Suppressor macrophage treated with lipopolysaccharide for 4 hours (primary cell): Measurements from ENCODE around the gene ZNF718.
"Not testable (repeated sequence)": the region's sequence is repeated elsewhere in the genome, so short reads cannot be mapped to it uniquely, and the experiment has no call there.

ENCODE experiments used
- DNase-seq: peaks from one replicate; pipeline ENCODE4 v3.0.0-alpha.2; 2020

The ZNF718 gene

DNA sequence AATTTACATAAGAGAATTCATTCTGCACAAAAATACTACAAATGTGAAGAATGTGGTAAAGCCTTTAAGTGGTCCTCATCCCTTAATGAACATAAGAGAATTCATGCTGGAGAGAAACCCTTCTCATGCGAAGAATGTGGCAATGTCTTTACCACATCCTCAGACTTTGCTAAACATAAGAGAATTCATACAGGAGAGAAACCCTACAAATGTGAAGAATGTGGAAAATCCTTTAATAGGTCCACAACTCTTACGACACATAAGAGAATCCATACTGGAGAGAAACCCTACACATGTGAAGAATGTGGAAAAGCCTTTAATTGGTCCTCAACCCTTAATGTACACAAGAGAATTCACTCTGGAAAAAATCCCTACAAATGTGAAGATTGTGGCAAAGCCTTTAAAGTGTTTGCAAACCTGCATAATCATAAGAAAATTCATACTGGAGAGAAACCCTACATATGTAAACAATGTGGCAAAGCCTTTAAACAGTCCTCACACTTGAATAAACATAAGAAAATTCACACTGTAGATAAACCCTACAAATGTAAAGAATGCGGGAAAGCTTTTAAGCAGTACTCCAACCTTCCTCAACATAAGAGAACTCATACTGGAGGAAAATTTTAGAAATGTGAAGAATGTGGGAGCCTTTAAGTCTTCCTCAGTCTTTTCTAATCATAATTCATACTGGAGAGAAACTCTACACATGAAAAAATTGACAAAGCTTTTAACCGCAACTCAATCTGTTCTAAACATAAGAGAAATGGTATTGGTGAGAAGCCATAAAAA lies 37.4 kb downstream of the ZNF718 start:
- no peak for DNase-seq

GRCh38 chr4:169640-170039 lies 45.3 kb downstream of the ZNF718 start:
- DNase-seq = not testable (repeated sequence)

- DNase-seq = not testable (repeated sequence)
These were observed 47.0 kb downstream of the ZNF718 start for GRCh38 chr4:171318-171717.

GRCh38 chr4:173666-174314 lies 49.5 kb downstream of the ZNF718 start:
- DNase-seq = no peak

DNA sequence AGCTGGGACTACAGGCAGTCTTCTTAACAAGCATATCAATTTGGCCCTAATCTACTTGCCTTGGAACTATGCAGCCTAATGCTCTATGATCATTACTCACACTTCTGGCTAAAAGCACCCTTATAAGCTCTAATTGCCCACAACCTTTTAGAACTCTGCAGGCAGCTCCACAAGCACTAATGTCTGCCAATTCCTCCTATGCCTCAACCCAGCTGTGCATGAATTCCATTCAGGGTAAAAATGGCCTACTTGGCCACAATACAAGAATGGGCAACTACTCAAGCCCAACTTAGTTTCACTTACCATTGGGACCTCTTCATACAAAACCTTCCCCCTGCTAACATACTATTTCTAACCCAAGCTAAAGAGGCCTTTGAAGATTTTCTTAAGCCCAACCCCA lies 51.7 kb downstream of the ZNF718 start:
- DNase-seq = no peak

DNA sequence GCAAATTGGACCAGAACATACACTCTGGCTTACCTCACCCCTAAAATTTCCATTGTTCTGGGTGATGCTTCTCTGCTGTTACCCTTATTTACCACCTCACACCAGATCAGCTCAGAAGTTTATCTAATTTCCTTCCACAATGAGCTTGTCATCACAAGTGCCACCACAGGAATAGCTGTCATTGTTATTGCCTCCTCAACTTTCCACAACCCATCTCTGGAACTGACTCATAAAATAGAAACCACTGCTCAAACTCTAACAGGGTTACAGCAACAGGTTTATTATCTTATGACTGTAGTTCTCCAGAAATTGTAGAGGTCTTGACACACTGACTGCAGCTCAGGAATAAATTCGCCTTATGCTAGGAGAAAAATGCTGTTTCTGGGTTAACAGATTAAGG lies 52.7 kb downstream of the ZNF718 start:
- no peak for DNase-seq

GRCh38 chr4:182225-182624 lies 57.9 kb downstream of the ZNF718 start:
- DNase-seq = not testable (repeated sequence)

DNA sequence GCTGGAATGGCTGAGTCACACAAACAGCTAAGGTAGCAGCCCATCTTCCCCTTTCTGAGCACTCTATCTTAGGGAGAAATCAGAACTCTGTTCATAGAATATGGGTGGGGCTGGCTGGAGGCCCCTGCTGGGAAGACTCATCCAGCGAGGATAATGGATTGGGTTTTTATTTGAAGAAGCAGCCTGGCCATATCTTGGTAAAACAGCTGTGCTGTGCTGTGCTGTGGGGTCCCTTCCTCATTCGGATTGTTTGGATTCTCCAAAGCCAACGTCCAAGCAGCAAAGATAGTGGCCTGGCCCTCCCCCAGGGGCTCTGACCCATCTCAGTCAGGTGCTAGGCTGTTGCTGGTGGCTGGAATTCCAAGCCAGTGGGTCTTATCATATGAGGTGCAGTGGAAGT lies 63.8 kb downstream of the ZNF718 start:
- no peak for DNase-seq

GRCh38 chr4:195159-195558 lies 70.9 kb downstream of the ZNF718 start:
- not testable (repeated sequence) for DNase-seq

GRCh38 chr4:200936-201335 lies 76.6 kb downstream of the ZNF718 start:
- DNase-seq = no peak

DNA sequence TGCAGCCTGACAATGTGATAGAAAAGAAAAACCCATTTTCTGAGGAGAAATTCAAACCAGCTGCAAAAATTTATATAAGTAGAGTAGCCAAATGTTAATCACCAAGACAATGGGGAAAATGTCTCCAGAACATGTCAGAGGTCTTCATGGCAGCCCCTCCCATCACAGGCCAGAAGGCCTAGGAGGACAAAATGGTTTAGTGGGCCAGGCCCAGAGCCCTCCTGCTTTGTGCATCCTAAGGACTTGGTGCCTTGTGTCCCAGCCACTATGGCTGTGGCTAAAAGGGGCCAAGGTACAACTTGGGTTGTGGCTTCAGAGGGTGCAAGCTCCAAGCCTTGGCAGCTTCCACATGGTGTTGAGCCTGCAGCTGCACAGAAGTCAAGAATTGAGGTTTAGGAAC lies 78.5 kb downstream of the ZNF718 start:
- not testable (repeated sequence) for DNase-seq

DNA sequence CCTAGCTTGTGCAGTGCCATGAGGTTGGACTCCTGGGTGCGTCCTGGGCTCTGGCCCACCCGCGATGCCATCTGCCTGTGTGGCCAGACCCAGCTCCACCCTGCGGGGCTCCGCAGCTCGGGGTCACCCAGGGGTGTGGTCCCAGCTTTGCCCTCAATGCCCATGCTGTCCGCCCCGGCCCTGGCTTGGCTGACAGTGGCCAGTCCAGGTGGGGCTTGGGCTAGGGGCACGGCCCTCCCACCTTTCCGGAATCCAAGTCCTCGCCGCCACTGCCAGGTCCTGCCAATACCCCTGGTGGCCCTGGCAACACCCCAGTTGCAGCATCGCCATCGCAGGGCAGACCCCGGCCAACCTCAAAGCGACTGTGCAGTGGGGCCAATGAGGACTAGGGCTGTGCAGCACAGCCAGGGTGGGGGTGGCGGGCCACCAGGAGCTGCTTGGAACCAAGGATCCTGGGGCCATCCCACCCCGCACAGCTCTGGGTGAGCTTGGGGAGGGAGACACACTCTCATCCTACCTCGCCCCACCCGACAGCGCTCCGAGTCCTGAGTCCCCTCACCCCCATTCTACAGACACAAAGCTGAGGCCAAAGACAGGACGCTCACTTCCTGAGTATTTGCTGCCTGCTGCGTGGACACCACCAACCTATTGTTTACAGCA lies 80.9 kb downstream of the ZNF718 start:
- no peak for DNase-seq

GRCh38 chr4:206054-206453 lies 81.8 kb downstream of the ZNF718 start:
- no peak for DNase-seq

- not testable (repeated sequence) for DNase-seq
These were observed 84.3 kb downstream of the ZNF718 start for GRCh38 chr4:208416-209096.

GRCh38 chr4:211033-211511 lies 86.8 kb downstream of the ZNF718 start:
- DNase-seq = no peak

DNA sequence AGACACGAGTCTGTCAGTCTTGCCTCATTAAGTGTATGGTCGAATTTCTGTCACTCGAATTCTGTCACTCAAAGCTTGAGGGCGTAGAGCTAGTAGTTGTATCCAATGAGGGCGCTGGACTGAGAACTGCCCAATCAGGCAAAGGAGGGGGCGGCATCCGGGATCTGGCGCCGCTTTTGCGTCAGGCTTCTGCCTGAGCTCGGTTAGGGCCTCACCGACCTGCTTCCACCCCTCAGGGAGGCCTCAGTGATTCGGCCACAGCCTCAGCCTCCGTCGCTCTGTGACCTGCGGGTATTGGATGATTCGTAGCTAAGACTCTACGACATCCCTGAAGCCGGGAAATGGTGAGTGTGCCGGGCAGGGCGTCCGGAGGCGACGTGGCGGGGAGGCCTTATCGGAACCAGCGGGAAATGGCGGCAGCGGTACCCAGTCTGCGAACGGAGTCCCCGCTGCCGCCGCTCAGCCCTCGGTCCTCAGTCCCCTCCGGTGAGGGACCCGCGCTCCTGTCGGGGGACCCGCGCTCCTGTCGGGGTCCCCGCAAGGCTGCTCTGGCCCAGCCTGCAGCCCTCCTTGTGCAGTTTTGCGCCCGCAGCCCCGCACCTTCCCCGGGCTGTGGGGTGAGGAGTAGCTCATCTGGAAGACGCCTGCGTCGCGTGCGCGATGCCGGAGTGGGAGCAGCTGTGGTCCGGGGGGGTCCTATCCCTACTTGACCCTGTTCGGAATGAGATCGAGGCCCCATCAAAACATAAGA lies 88.3 kb downstream of the ZNF718 start:
- DNase-seq = no peak

DNA sequence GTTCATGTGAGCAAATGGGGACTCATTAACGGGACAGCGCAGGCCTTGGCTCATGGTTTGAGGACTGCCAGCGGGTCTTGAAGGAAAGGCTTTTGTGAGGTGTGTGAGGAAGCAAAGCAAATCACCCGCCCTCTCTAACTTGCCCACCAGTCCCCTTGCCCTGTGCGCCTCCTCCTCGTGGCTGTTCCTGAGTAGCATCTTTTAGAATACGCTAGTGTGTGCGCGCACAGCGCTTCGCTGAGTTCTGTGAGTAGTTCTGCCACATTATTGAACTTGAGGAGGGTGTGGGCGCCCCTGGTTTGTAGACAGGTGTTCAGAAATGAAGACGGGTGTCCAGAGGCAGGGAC lies 88.9 kb downstream of the ZNF718 start:
- not testable (repeated sequence) for DNase-seq
